ENCODE results near the gene LRMDA. TPM values are rescaled to one million over a fixed set of nuclear protein-coding genes. Genes with fewer than 3 reads are reported as not detected.
"Not testable (repeated sequence)": the region's sequence is repeated elsewhere in the genome, so short reads cannot be mapped to it uniquely, and the experiment has no call there.

Gene LRMDA
- total RNA-seq, 1 experiment from 2014 or later, result not detected

- no peak for DNase-seq (ENCODE audit: low spot score)
- in situ Hi-C loops (cut with HindIII; ENCODE audit: low sequenced_read_pairs), result no loop called here
Measured at GRCh38 chr10:76038696-76039095, 607.3 kb downstream of the LRMDA start.

GRCh38 chr10:76040107-76040829, 608.8 kb downstream of the LRMDA start:
- DNase-seq (ENCODE audit: low spot score), result no peak
- in situ Hi-C loops (cut with HindIII; ENCODE audit: low sequenced_read_pairs), result no loop called here

DNA sequence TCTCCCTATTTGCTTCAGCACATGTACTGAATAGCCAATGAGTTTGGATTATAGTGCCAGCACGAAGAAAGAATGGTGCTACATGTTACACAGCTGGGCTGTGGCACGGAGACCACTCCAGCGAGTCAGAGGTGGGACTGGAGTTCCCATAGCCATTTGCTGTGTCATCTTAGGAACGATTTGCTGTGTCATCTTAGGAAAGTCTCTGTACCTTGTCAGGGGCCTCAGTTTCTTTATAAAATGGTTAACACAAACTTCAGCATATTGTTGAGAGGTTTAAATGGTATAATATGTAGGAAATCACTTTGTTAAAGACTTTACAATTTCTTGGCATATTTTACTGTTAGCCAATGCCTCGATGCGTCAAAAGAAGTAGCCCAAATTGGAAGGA, 609.4 kb downstream of the LRMDA start:
- in situ Hi-C loops (cut with HindIII; ENCODE audit: low sequenced_read_pairs), result no loop called here
- no peak for DNase-seq (ENCODE audit: low spot score)

GRCh38 chr10:76041551-76041950, 610.1 kb downstream of the LRMDA start:
- in situ Hi-C loops (cut with HindIII; ENCODE audit: low sequenced_read_pairs), result no loop called here
- no peak for DNase-seq (ENCODE audit: low spot score)

GRCh38 chr10:76043261-76043660, 611.8 kb downstream of the LRMDA start:
- no peak for DNase-seq (ENCODE audit: low spot score)
- in situ Hi-C loops (cut with HindIII; ENCODE audit: low sequenced_read_pairs), result no loop called here

DNA sequence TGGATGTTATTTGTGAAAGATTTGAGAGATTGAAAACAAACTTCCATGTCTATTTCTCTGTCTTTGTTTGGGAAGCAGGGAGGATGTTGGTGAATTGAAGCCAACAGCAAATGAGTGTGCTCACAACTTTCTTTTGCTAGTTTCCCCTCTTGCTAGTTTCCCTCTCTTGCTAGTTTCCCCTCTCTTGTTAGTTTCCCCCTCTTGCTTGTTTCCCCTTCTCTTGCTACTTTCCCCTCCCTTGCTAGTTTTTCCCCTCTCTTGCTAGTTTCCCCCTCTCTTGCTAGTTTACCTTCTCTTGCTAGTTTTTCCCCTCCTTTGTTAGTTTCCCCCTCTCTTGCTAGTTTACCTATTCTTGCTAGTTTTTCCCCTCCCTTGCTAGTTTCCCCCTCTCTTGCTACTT, 613.3 kb downstream of the LRMDA start:
- DNase-seq (ENCODE audit: low spot score), result no peak
- in situ Hi-C loops (cut with HindIII; ENCODE audit: low sequenced_read_pairs), result no loop called here

GRCh38 chr10:76045174-76045573, 613.8 kb downstream of the LRMDA start:
- in situ Hi-C loops (cut with HindIII; ENCODE audit: low sequenced_read_pairs), result no loop called here
- no peak for DNase-seq (ENCODE audit: low spot score)

DNA sequence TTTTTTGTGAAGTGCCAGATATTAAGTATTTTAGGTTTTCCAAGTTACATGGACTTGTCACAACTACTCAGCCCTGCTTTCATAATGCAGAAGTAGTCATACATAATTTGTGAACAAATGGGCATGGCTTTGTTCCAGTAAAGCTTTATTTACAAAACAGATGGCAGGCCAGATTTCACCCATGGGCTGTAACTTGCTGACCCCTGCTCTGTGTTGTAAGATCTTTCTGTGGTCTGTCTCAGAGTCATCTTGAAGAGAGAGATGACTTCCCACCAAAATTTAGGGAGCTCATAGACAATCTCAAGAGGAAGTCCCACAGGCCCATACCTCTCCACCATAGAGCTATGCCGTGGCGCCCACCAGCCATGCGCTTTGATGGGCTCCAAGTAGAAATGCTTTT, 616.1 kb downstream of the LRMDA start:
- in situ Hi-C loops (cut with HindIII; ENCODE audit: low sequenced_read_pairs), result no loop called here
- DNase-seq (ENCODE audit: low spot score), result no peak

DNA sequence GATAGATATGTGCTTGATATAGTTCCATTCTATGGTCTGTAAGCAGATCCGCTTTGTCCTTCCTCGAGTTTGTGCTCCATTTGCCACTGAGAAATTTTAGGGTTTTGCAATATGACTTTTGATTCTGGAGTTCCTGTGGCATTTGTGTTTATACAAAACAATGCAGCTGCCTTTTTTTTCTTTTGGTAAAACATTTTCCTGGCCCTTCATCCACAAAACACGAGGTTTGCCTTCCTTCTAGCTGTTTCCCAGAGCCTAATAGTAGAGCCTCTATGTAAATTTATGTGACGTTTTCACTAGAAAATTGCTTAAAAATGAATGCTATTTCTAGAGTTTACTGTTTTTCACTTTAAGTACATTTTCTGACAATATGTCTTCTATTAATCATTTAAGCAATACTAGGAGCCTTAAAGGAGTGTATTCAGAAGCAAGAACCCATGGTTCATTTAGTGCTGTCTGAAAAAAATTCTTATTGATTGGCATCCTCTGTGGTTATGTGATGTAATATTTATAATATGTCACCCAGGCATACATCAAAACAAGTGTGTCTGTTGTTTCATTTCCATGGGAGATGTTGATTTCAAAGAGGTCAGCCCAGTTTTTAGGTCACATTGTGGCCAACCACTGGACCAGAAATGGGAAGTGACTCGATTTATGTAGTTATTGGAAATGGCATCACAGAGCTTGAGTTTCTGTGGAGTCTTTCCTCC, 618.3 kb downstream of the LRMDA start:
- in situ Hi-C loops (cut with HindIII; ENCODE audit: low sequenced_read_pairs), result no loop called here
- DNase-seq (ENCODE audit: low spot score), result no peak

- in situ Hi-C loops (cut with HindIII; ENCODE audit: low sequenced_read_pairs), result no loop called here
- DNase-seq (ENCODE audit: low spot score), result no peak
Measured at GRCh38 chr10:76050291-76050625, 618.8 kb downstream of the LRMDA start.

DNA sequence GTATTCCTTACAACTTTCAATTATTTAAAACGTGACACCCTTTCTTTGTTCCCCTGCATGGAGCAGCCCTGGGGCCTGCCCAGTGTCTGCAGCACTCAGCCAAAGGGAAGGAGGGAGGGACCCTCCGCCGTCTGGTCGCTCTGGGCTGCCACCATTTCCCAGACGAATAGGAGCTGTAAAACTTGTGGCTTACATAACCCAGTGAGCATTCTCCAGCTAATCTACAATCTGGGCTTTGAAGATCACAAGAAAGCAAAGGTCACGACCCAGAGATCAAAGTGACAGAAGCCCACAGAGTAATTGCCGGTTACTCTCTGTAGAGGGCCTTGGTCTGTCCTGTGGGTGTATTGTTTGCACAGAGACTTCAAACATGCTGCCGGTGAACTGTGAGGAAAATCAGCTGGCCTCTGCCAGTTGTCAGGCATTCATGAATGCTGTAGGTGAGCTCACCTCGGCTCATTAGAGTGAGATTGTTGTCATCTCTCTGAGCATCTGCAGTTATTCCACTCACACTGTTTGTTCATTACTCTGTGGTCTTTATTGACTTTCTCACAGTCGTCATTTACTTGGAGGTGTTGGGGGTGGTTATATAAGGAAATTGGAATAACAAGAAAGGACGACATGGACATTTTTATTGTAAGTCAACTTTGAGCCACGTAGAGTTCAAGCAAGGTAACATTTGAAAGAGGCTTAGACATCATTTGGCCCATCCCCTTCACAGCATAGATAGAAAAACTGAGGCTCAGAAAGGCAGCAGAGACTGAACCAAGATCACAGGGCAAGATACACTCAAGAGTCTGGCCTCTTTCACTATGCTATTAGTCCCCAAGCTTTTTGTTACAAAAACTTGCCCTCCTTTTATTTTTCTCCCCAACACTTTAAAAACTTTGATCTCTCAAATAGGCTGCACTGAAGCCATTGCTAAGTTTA, 619.8 kb downstream of the LRMDA start:
- no peak for DNase-seq (ENCODE audit: low spot score)
- in situ Hi-C loops (cut with HindIII; ENCODE audit: low sequenced_read_pairs), result no loop called here

- in situ Hi-C loops (cut with HindIII; ENCODE audit: low sequenced_read_pairs), result no loop called here
- no peak for DNase-seq (ENCODE audit: low spot score)
Measured at GRCh38 chr10:76052682-76053503, 621.5 kb downstream of the LRMDA start.

DNA sequence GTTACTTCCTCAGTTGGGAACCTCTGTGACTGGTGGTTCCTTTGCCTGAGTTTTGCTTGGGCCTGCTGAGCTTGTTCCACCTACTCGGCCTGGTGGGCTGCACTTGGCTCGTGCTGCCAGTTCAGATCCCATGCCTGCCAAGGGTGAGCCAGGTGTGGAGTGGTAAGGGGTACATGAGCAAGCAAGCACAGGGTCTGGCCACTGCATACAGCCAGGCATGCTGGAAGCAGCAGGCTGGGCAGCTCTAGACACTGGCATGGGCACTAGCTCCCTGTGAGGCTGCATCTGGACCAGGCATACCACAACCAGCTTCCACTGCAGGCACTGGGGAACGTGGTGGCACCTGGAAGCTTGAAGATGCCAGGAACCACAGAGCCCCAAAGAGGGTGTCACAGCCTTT, 624.0 kb downstream of the LRMDA start:
- DNase-seq (ENCODE audit: low spot score), result no peak
- in situ Hi-C loops (cut with HindIII; ENCODE audit: low sequenced_read_pairs), result no loop called here

DNA sequence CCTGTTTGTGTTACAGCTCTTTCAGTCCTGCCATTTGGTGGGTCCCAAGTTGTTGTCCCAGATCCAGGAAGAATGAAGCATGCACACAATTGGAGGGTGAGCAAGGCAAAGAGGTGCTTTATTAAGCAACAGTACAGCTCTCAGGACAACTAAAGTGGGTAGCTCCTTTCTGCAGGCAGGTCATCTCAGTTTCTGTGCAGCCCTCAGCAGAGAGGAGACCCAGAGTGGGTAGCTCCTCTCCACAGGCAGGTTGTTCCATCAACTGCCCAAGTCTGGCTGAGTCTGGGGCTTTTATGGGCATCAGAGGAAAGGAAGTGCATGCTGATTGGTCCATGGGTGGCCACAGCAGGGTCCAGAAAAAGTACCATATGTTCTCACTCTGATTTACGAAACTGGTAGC, 624.5 kb downstream of the LRMDA start:
- DNase-seq (ENCODE audit: low spot score), result no peak
- in situ Hi-C loops (cut with HindIII; ENCODE audit: low sequenced_read_pairs), result no loop called here

DNA sequence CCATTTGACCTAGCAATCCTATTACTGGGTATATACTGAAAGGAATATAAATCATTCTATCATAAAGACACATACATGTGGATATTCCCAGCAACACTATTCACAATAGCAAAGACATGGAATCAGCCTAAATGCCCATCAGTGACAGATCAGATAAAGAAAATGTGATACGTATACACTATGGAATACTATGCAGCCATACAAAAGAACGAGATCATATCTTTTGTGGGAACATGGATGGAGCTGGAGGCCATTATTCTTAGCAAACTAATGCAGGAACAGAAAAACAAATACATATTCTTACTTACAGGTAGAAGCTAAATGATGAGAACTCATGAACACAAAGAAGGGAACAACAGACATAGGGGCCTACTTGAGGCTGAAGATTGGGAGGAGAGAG, 629.6 kb downstream of the LRMDA start:
- DNase-seq (ENCODE audit: low spot score); in situ Hi-C loops (cut with HindIII; ENCODE audit: low sequenced_read_pairs): not testable (repeated sequence)

DNA sequence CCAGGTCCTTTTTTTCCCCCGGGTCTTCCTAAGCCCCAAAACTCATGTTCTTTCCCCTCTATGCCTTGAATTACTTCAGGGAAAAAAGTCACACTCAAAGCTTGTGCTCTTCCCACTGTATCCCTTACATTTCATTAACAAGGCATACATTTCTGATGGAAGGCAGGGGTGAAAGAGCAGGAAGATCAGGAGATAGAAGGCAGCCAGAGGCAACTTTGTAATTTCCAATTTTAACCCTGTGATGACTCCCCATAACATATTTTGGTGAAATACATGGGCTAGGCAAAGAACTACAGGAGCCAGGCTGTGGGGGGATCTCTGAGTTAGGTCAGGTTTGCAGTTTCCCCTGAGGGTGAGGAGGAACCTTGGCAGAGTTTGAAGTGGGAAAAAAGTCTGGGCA, 635.0 kb downstream of the LRMDA start:
- in situ Hi-C loops (cut with HindIII; ENCODE audit: low sequenced_read_pairs), result no loop called here
- DNase-seq (ENCODE audit: low spot score), result no peak

DNA sequence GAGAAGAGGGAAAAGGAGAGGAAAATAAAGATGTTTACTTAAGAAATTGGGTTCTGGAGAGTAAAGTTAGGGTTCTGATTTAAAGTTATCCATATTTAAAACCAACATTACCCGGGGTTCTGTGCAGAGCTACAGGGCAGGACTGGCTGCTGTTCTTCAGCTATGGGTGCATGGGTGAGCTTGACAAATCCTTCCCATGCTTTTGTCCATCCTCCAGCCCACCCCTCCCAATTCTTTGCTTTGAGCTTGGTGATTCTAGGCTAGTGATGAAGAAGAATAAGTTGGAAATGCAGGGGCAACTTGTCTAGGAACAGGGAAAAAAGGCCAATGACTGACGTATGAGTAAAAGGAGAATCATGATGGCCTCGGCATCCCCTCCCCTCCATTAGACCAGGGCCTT, 636.0 kb downstream of the LRMDA start:
- in situ Hi-C loops (cut with HindIII; ENCODE audit: low sequenced_read_pairs), result no loop called here
- no peak for DNase-seq (ENCODE audit: low spot score)

- DNase-seq (ENCODE audit: low spot score), result no peak
- in situ Hi-C loops (cut with HindIII; ENCODE audit: low sequenced_read_pairs), result no loop called here
Measured at GRCh38 chr10:76068856-76069255, 637.4 kb downstream of the LRMDA start.

DNA sequence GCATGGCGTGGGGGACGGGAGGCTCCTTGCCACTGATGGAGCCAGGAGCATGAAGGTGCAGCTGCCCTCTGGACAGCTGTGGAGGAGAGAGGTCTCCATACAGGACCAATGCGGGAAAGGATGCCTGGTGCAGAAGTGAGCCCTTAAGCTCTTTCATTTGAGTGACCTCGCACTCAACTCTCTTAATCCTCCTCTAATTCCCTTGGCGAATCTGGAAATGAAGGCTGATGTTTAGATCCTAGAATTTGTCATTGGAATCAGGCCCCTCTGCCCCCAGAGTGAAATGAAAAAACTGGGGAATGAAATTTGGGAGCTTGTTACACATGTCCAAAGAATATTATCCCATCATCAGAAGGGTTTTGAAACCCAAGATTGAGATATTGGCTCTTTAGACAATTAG, 639.5 kb downstream of the LRMDA start:
- DNase-seq (ENCODE audit: low spot score), result no peak
- in situ Hi-C loops (cut with HindIII; ENCODE audit: low sequenced_read_pairs), result no loop called here
